Measurements from ENCODE around the gene SLC13A1. TPM values are rescaled to one million over a fixed set of nuclear protein-coding genes. Genes with fewer than 3 reads are reported as not detected.

Gene SLC13A1
- total RNA-seq, 1 experiment from 2014 or later = 0.14 TPM

- H3K36me3 ChIP-seq = no peaks in the 10 kb centered on the region
- no peak overlapping the region for H3K27ac ChIP-seq
- no peaks in the 10 kb centered on the region for H3K4me1 ChIP-seq
- H3K27me3 ChIP-seq = 0 out of 2 replicates have a peak, but pooled peaks cover 3% of the 10 kb centered on the region
- no peaks in the 10 kb centered on the region for H3K9me3 ChIP-seq (replicated peaks)
- no peak overlapping the region for H3K4me3 ChIP-seq
- no peak for DNase-seq
These were observed 132.0 kb downstream of the SLC13A1 start for GRCh38 chr7:123067814-123068213.

Other genes starting within 250 kb of the SLC13A1 start
- not detected in 2 replicates for gene TAS2R16, start 204.3 kb downstream of the SLC13A1 start, total RNA-seq (2014; rRNA removed; shearing (Covaris generic))